Lower lobe of right lung (tissue), 2 donors: ENCODE measurements around the gene ENC1. TPM values are rescaled to one million over a fixed set of nuclear protein-coding genes. Genes with fewer than 3 reads are reported as not detected.
A peak's percentile ranks its signal among the peaks of the same experiment; 100 is the strongest.

ENCODE experiments used
- ATAC-seq, 2 donors: fragments of 200-7000 bp; cut with Tn5 transposase; one replicate each; pipeline ENCODE4 v1.9.1; 2020 to 2022; ENCODE audit warnings: mild to moderate bottlenecking in 2 of 2, moderate library complexity in 2 of 2
- DNase-seq: peaks from one replicate; pipeline ENCODE4 v3.0.0-alpha.2; 2020
- H3K27ac ChIP-seq: fragments of 200-600 bp; one replicate; pipeline ENCODE4 v1.8.0; 2022
- H3K27me3 ChIP-seq: fragments of 200-600 bp; one replicate; pipeline ENCODE4 v1.8.0; 2022; ENCODE audit warnings: low read depth
- H3K36me3 ChIP-seq: fragments of 200-600 bp; one replicate; pipeline ENCODE4 v1.8.0; 2022; ENCODE audit warnings: mild to moderate bottlenecking
- H3K4me1 ChIP-seq: fragments of 200-600 bp; one replicate; pipeline ENCODE4 v1.8.0; 2022
- H3K4me3 ChIP-seq: fragments of 200-600 bp; one replicate; pipeline ENCODE4 v1.8.0; 2022; ENCODE audit warnings: mild to moderate bottlenecking
- H3K9me3 ChIP-seq: fragments of 200-600 bp; one replicate; pipeline ENCODE4 v1.8.0; 2022
- CTCF ChIP-seq: fragments of 200-600 bp; IDR thresholded peaks from one replicate; pipeline ENCODE4 v1.8.0; 2022; ENCODE audit warnings: antibody characterized with exemption, mild to moderate bottlenecking
- intact Hi-C: fragments of 100-400 bp; cut with DNase I; formaldehyde crosslinking; loops from one replicate; pipeline ENCODE4 v1.11.0; 2022
- total RNA-seq: library from RNA; stranded (reverse); fragmentation: NEBNext Ultra II Directional; extraction: Animal tissue kit (Norgen Biotek cat#: 25700); gene quantifications from one replicate; pipeline ENCODE4 v1.2.1, GENCODE V29; 2021
- donor health status: DM: no; HTN: yes; CAD: no; lungs with severe emphysema.

The ENC1 gene
- total RNA-seq, 1 donor from 2014 or later = 18.8 TPM

GRCh38 chr5:74619308-74619707 lies 21.2 kb downstream of the ENC1 start:
- Histone ChIP-seq H3K27ac (no peak overlapping the region), H3K4me3 (no peak overlapping the region), H3K4me1 (no peaks in the 10 kb centered on the region), H3K27me3 (peaks cover 5% of the 10 kb centered on the region), H3K36me3 (no peaks in the 10 kb centered on the region), H3K9me3 (no peaks in the 10 kb centered on the region)
- ATAC-seq = no peak
- DNase-seq = no peak
- intact Hi-C loops = no loop called here
- TF ChIP-seq CTCF = no peak

- Histone ChIP-seq H3K9me3 (no peaks in the 10 kb centered on the region), H3K4me1 (no peaks in the 10 kb centered on the region), H3K27ac (no peak overlapping the region), H3K36me3 (no peaks in the 10 kb centered on the region), H3K4me3 (no peak overlapping the region), H3K27me3 (peaks cover 5% of the 10 kb centered on the region)
- DNase-seq = no peak
- no peak for ATAC-seq
- no peak for TF ChIP-seq CTCF
- intact Hi-C loops = no loop called here
These were observed 22.4 kb downstream of the ENC1 start for GRCh38 chr5:74618106-74618505.

- Histone ChIP-seq H3K9me3 (no peaks in the 10 kb centered on the region), H3K4me3 (no peak overlapping the region), H3K4me1 (no peaks in the 10 kb centered on the region), H3K36me3 (no peaks in the 10 kb centered on the region), H3K27ac (no peak overlapping the region), H3K27me3 (peaks cover 5% of the 10 kb centered on the region)
- ATAC-seq (no peak), DNase-seq (no peak)
- intact Hi-C loops = no loop called here
- TF ChIP-seq CTCF = no peak
These were observed 23.3 kb downstream of the ENC1 start for GRCh38 chr5:74617202-74617601.

- no peaks in the 10 kb centered on the region for H3K36me3 ChIP-seq
- intact Hi-C loops = no loop called here
- H3K9me3 ChIP-seq = no peaks in the 10 kb centered on the region
- DNase-seq (no peak), ATAC-seq (no peak)
- peaks cover 5% of the 10 kb centered on the region for H3K27me3 ChIP-seq
- H3K27ac ChIP-seq = no peak overlapping the region
- H3K4me1 ChIP-seq = no peaks in the 10 kb centered on the region
- TF ChIP-seq CTCF = no peak
- no peak overlapping the region for H3K4me3 ChIP-seq
These were observed 24.0 kb downstream of the ENC1 start for GRCh38 chr5:74616236-74617146.

GRCh38 chr5:74613283-74613682 lies 27.2 kb downstream of the ENC1 start:
- intact Hi-C loops = no loop called here

More at GRCh38 chr5:74613283-74613682, 27.2 kb downstream of the ENC1 start:
- H3K36me3 ChIP-seq = no peaks in the 10 kb centered on the region
- ATAC-seq (peak; percentile 19 to 82), DNase-seq (no peak)
- TF ChIP-seq CTCF = no peak
- no peak overlapping the region for H3K27ac ChIP-seq
- H3K4me1 ChIP-seq = no peaks in the 10 kb centered on the region
- H3K27me3 ChIP-seq = no peaks in the 10 kb centered on the region
- no peak overlapping the region for H3K4me3 ChIP-seq
- H3K9me3 ChIP-seq = no peaks in the 10 kb centered on the region
